Natural killer cell (primary cell): Measurements from ENCODE around the gene FSTL4. TPM values are rescaled to one million over a fixed set of nuclear protein-coding genes. Genes with fewer than 3 reads are reported as not detected.
A peak's percentile ranks its signal among the peaks of the same experiment; 100 is the strongest.

Experiments
- ATAC-seq, 3 donors: fragments of 150-1000 bp in 2 of 3; fragments of 200-7000 bp in 1 of 3; cut with Tn5 transposase; 1 replicate in 1 of 3; 2 replicates in 2 of 3; pipeline ENCODE4 v1.10.0; 2021; ENCODE audit warnings: mild to moderate bottlenecking in 2 of 3, moderate library complexity in 2 of 3
- DNase-seq, 2 donors: peaks; one replicate each; pipeline versions ENCODE4 v3.0.0 to v3.0.0-alpha.2; 2013 to 2021; ENCODE audit warnings: mixed read lengths in 1 of 2
- H3K27ac ChIP-seq: one replicate; pipeline ENCODE4 v1.5.1; 2013; ENCODE audit warnings: mild to moderate bottlenecking, low read length
- H3K27me3 ChIP-seq: one replicate; pipeline ENCODE4 v1.6.1; 2013; ENCODE audit warnings: low read length; ENCODE audit not compliant: control insufficient read depth, insufficient read depth
- H3K36me3 ChIP-seq: one replicate; pipeline ENCODE4 v1.6.1; 2013; ENCODE audit warnings: low read length; ENCODE audit not compliant: control insufficient read depth, insufficient read depth
- H3K4me1 ChIP-seq: one replicate; pipeline ENCODE4 v1.6.1; 2013; ENCODE audit warnings: low read length; ENCODE audit not compliant: control insufficient read depth, insufficient read depth
- H3K4me3 ChIP-seq: one replicate; pipeline ENCODE4 v1.5.1; 2013; ENCODE audit warnings: low read length
- H3K9me3 ChIP-seq: one replicate; pipeline ENCODE4 v1.6.1; 2013; ENCODE audit warnings: low read length; ENCODE audit not compliant: control insufficient read depth, insufficient read depth
- H3K27ac Mint-ChIP-seq, 2 donors: one replicate each; pipeline ENCODE4 v1.8.0; 2022; ENCODE audit warnings: mild to moderate bottlenecking in 2 of 2, mixed read lengths in 2 of 2, moderate library complexity in 1 of 2
- H3K27me3 Mint-ChIP-seq, 2 donors: one replicate each; pipeline ENCODE4 v1.8.0; 2022; ENCODE audit warnings: low read depth in 2 of 2, mixed read lengths in 2 of 2
- H3K36me3 Mint-ChIP-seq: one replicate; pipeline ENCODE4 v1.8.0; 2022; ENCODE audit warnings: mixed read lengths
- H3K4me1 Mint-ChIP-seq, 2 donors: one replicate each; pipeline ENCODE4 v1.8.0; 2022; ENCODE audit warnings: mixed read lengths in 2 of 2
- H3K4me3 Mint-ChIP-seq: one replicate; pipeline ENCODE4 v1.8.0; 2022; ENCODE audit warnings: mild to moderate bottlenecking, moderate library complexity, mixed read lengths
- H3K9me3 Mint-ChIP-seq, 2 donors: one replicate each; pipeline ENCODE4 v1.8.0; 2022; ENCODE audit warnings: mixed read lengths in 2 of 2
- CTCF ChIP-seq: fragments of 200-600 bp; IDR thresholded peaks from one replicate; pipeline ENCODE4 v1.8.0; 2022; ENCODE audit warnings: antibody characterized with exemption
- WGBS: methylation state at CpG from one replicate; pipeline ENCODE4 v1.1.7; 2013; ENCODE audit warnings: missing lambda C conversion rate; ENCODE audit not compliant: insufficient coverage; 5-methylcytosine and 5-hydroxymethylcytosine counted together
- intact Hi-C: fragments of 100-400 bp; cut with micrococcal nuclease; formaldehyde crosslinking; loops from one replicate; pipeline ENCODE4 v1.14.2; 2022
- total RNA-seq, 4 donors: library from RNA; stranded (reverse); fragments of 120-200 nt in 1 of 4; gene quantifications; one replicate each; pipeline versions ENCODE4 v1.2.3 to v1.2.4, GENCODE V29; 2013 to 2022

The FSTL4 gene
- total RNA-seq, 3 donors from 2014 or later (not counting 1 experiment from before 2014, with no cell fraction given), result 0.11 to 0.75 (median 0.55) TPM

GRCh38 chr5:133466556-133467334 lies 145.6 kb downstream of the FSTL4 start:
- peak overlapping the region; percentile 65 for H3K27ac ChIP-seq
- H3K4me3 Mint-ChIP-seq, result no peak overlapping the region
- no peaks in the 10 kb centered on the region for H3K27me3 Mint-ChIP-seq

GRCh38 chr5:133464013-133464412 lies 148.3 kb downstream of the FSTL4 start:
- WGBS, result 93% methylated on average over 6 of the region's 6 CpGs
- no peak for ATAC-seq

More at GRCh38 chr5:133466556-133467334, 145.6 kb downstream of the FSTL4 start:
- ATAC-seq (peak in 1 of 3 donors; percentile 22), DNase-seq (no peak)
- Histone ChIP-seq H3K4me1 (peaks cover 46% of the 10 kb centered on the region), H3K36me3 (no peaks in the 10 kb centered on the region), H3K27me3 (no peaks in the 10 kb centered on the region), H3K9me3 (no peaks in the 10 kb centered on the region), H3K4me3 (no peak overlapping the region)
- no peak overlapping the region for H3K27ac Mint-ChIP-seq
- H3K4me1 Mint-ChIP-seq, result peaks cover 0 to 9% of the 10 kb centered on the region in 2 donors
- no peaks in the 10 kb centered on the region for H3K36me3 Mint-ChIP-seq
- WGBS, result 87% methylated on average over 5 of the region's 5 CpGs
- intact Hi-C loops, result no loop called here
- H3K9me3 Mint-ChIP-seq, result no peaks in the 10 kb centered on the region
- no peak for TF ChIP-seq CTCF

GRCh38 chr5:133461796-133462516 lies 150.4 kb downstream of the FSTL4 start:
- no peaks in the 10 kb centered on the region for H3K36me3 Mint-ChIP-seq
- no peak overlapping the region for H3K4me3 ChIP-seq
- WGBS, result 94% methylated on average over 5 of the region's 5 CpGs
- H3K4me1 Mint-ChIP-seq, result peaks cover 6 to 14% of the 10 kb centered on the region in 2 donors
- DNase-seq, result no peak
- no peaks in the 10 kb centered on the region for H3K9me3 ChIP-seq
- H3K9me3 Mint-ChIP-seq, result no peaks in the 10 kb centered on the region
- H3K27me3 ChIP-seq, result no peaks in the 10 kb centered on the region
- intact Hi-C loops, result no loop called here
- no peak for ATAC-seq
- peaks cover 17% of the 10 kb centered on the region for H3K4me1 ChIP-seq
- no peak overlapping the region for H3K4me3 Mint-ChIP-seq
- H3K36me3 ChIP-seq, result no peaks in the 10 kb centered on the region
- TF ChIP-seq CTCF, result no peak
- no peak overlapping the region for H3K27ac Mint-ChIP-seq
- no peak overlapping the region for H3K27ac ChIP-seq
- H3K27me3 Mint-ChIP-seq, result no peaks in the 10 kb centered on the region

More at GRCh38 chr5:133464013-133464412, 148.3 kb downstream of the FSTL4 start:
- intact Hi-C loops, result no loop called here
- no peak overlapping the region for H3K27ac ChIP-seq
- H3K4me1 ChIP-seq, result peaks cover 38% of the 10 kb centered on the region
- no peaks in the 10 kb centered on the region for H3K27me3 ChIP-seq
- Mint-ChIP-seq H3K27ac (no peak overlapping the region), H3K36me3 (no peaks in the 10 kb centered on the region), H3K9me3 (no peaks in the 10 kb centered on the region), H3K4me3 (no peak overlapping the region), H3K4me1 (peaks cover 6 to 14% of the 10 kb centered on the region in 2 donors), H3K27me3 (no peaks in the 10 kb centered on the region)
- H3K9me3 ChIP-seq, result no peaks in the 10 kb centered on the region
- DNase-seq, result no peak
- H3K36me3 ChIP-seq, result no peaks in the 10 kb centered on the region
- TF ChIP-seq CTCF, result no peak
- no peak overlapping the region for H3K4me3 ChIP-seq
